HEK293 (cell line): ENCODE data around the gene KCNS3.
"Not testable (repeated sequence)": the region's sequence is repeated elsewhere in the genome, so short reads cannot be mapped to it uniquely, and the experiment has no call there.

Experiments
- CTCF ChIA-PET: fragments of 350-600 bp; formaldehyde crosslinking; extraction: SDS; loops from one replicate; lab custom pipeline; 2021; ENCODE audit warnings: antibody characterized with exemption; lab: Yijun Ruan, JAX
- POLR2A ChIA-PET: fragments of 300-600 bp; formaldehyde crosslinking; extraction: SDS; loops from one replicate; lab custom pipeline; 2020; ENCODE audit warnings: antibody characterized with exemption, inconsistent platforms; lab: Yijun Ruan, JAX
- H3K27ac ChIP-seq: fragments of 200-500 bp; sonication (Bioruptor generic); 2 replicates; pipeline ENCODE4 v1.5.1; 2014; ENCODE audit warnings: low read depth, low read length, control low read depth, inconsistent platforms; ENCODE audit errors: extremely low read depth
- H3K36me3 ChIP-seq, 2 experiments: fragments of 200-500 bp in 1 of 2; sonication (Bioruptor generic) in 1 of 2; 1 replicate in 1 of 2; 2 replicates in 1 of 2; pipeline ENCODE4 v1.5.1; 2014 to 2017; ENCODE audit warnings: inconsistent platforms in 2 of 2, low read length in 2 of 2; ENCODE audit not compliant: control insufficient read depth in 2 of 2, insufficient read depth in 1 of 2
- H3K4me1 ChIP-seq: fragments of 200-500 bp; sonication (Bioruptor generic); 2 replicates; pipeline ENCODE4 v1.5.1; 2014; ENCODE audit warnings: mild to moderate bottlenecking, low read length, inconsistent platforms; ENCODE audit not compliant: control insufficient read depth, insufficient read depth
- H3K4me3 ChIP-seq: 2 replicates; pipeline ENCODE4 v1.5.1; 2011; ENCODE audit warnings: low read depth, mild to moderate bottlenecking, control low read depth, low read length, moderate library complexity
- H3K9me3 ChIP-seq: fragments of 200-500 bp; sonication (Bioruptor generic); 2 replicates; pipeline ENCODE4 v1.5.1; 2014; ENCODE audit warnings: low read depth, low read length, inconsistent platforms; ENCODE audit not compliant: control insufficient read depth, insufficient read depth
- RBAK ChIP-seq: fragments of 450-650 bp; formaldehyde crosslinking; IDR thresholded peaks from 2 replicates; pipeline ENCODE4 v1.5.1; 2016; ENCODE audit warnings: missing biosample characterization, missing genetic modification characterization
- ZBTB17 ChIP-seq: fragments of 450-650 bp; formaldehyde crosslinking; IDR thresholded peaks from 2 replicates; pipeline ENCODE4 v1.5.1; 2016; ENCODE audit warnings: missing biosample characterization, missing genetic modification characterization
- ZBTB21 ChIP-seq: fragments of 450-650 bp; formaldehyde crosslinking; IDR thresholded peaks from 2 replicates; pipeline ENCODE4 v1.5.1; 2017; ENCODE audit warnings: missing biosample characterization, missing genetic modification characterization
- ZNF10 ChIP-seq: fragments of 450-650 bp; formaldehyde crosslinking; IDR thresholded peaks from 2 replicates; pipeline ENCODE4 v1.5.1; 2017; ENCODE audit warnings: missing biosample characterization, missing genetic modification characterization
- ZNF132 ChIP-seq: fragments of 450-650 bp; formaldehyde crosslinking; IDR thresholded peaks from 2 replicates; pipeline ENCODE4 v1.5.1; 2017; ENCODE audit warnings: missing biosample characterization, missing genetic modification characterization, borderline replicate concordance
- ZNF274 ChIP-seq, 2 experiments: fragments of 200-500 bp in 1 of 2; fragments of 450-650 bp in 1 of 2; sonication (Bioruptor generic) in 1 of 2; formaldehyde crosslinking in 1 of 2; IDR thresholded peaks; 2 replicates each; pipeline versions ENCODE4 v1.5.1 to v1.6.1; 2014 to 2016; ENCODE audit warnings: borderline replicate concordance in 1 of 2, inconsistent platforms in 1 of 2, low read length in 1 of 2, missing biosample characterization in 1 of 2, missing genetic modification characterization in 1 of 2
- ZNF335 ChIP-seq: fragments of 450-650 bp; formaldehyde crosslinking; conservative IDR thresholded peaks from 2 replicates; pipeline ENCODE4 v1.5.1; 2016; ENCODE audit warnings: missing biosample characterization, missing genetic modification characterization
- ZNF366 ChIP-seq: fragments of 450-650 bp; formaldehyde crosslinking; conservative IDR thresholded peaks from 2 replicates; pipeline ENCODE4 v1.5.1; 2016; ENCODE audit warnings: missing biosample characterization, missing genetic modification characterization
- ZNF423 ChIP-seq: fragments of 450-650 bp; formaldehyde crosslinking; IDR thresholded peaks from 2 replicates; pipeline ENCODE4 v1.5.1; 2016; ENCODE audit warnings: missing biosample characterization, missing genetic modification characterization
- ZNF544 ChIP-seq: fragments of 450-650 bp; formaldehyde crosslinking; IDR thresholded peaks from 2 replicates; pipeline ENCODE4 v1.5.0; 2017; ENCODE audit warnings: missing biosample characterization, missing genetic modification characterization
- ZNF558 ChIP-seq: fragments of 450-650 bp; formaldehyde crosslinking; IDR thresholded peaks from 2 replicates; pipeline ENCODE4 v1.5.1; 2016; ENCODE audit warnings: missing biosample characterization, missing genetic modification characterization
- ZNF707 ChIP-seq: fragments of 450-650 bp; formaldehyde crosslinking; IDR thresholded peaks from 2 replicates; pipeline ENCODE4 v1.5.1; 2016; ENCODE audit warnings: missing biosample characterization, missing genetic modification characterization
- ZSCAN4 ChIP-seq: fragments of 450-650 bp; formaldehyde crosslinking; IDR thresholded peaks from 2 replicates; pipeline ENCODE4 v1.5.1; 2017; ENCODE audit warnings: missing biosample characterization, missing genetic modification characterization
- TF ChIP-seq, protein P1 (sequence below): fragments of 450-650 bp; formaldehyde crosslinking; conservative IDR thresholded peaks from 2 replicates; pipeline ENCODE4 v1.5.1; 2016; ENCODE audit warnings: low read depth, missing biosample characterization, missing genetic modification characterization
- TF ChIP-seq, protein P2 (sequence below): fragments of 450-650 bp; formaldehyde crosslinking; IDR thresholded peaks from 2 replicates; pipeline ENCODE4 v1.5.1; 2017; ENCODE audit warnings: missing biosample characterization, missing genetic modification characterization
- TF ChIP-seq, protein P3 (sequence below): fragments of 450-650 bp; formaldehyde crosslinking; IDR thresholded peaks from 2 replicates; pipeline ENCODE4 v1.5.1; 2016; ENCODE audit warnings: missing biosample characterization, missing genetic modification characterization
- TF ChIP-seq, protein P4 (sequence below): fragments of 450-650 bp; formaldehyde crosslinking; IDR thresholded peaks from 2 replicates; pipeline ENCODE4 v1.5.1; 2016; ENCODE audit warnings: missing biosample characterization, missing genetic modification characterization

The KCNS3 gene

DNA sequence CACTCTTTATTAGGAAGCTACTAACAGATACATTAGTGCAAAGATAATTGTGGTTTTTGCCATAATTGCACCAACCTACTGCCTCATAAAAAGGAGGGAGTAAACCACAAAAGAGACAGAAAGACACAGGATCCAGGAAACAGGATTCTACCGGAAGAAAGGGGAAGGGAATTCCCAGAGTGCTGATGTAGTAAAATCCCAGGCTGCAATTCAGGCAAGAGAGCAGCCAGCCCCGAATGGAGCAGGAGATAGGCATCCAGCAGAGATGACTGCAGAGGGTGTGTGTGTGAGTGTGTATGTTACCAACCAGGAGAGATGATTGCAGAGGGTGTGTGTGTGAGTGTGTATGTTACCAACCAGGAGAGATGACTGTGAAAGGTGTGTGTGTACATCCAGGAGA lies 84.4 kb downstream of the KCNS3 start (continued):
- TF ChIP-seq, protein P1, sequence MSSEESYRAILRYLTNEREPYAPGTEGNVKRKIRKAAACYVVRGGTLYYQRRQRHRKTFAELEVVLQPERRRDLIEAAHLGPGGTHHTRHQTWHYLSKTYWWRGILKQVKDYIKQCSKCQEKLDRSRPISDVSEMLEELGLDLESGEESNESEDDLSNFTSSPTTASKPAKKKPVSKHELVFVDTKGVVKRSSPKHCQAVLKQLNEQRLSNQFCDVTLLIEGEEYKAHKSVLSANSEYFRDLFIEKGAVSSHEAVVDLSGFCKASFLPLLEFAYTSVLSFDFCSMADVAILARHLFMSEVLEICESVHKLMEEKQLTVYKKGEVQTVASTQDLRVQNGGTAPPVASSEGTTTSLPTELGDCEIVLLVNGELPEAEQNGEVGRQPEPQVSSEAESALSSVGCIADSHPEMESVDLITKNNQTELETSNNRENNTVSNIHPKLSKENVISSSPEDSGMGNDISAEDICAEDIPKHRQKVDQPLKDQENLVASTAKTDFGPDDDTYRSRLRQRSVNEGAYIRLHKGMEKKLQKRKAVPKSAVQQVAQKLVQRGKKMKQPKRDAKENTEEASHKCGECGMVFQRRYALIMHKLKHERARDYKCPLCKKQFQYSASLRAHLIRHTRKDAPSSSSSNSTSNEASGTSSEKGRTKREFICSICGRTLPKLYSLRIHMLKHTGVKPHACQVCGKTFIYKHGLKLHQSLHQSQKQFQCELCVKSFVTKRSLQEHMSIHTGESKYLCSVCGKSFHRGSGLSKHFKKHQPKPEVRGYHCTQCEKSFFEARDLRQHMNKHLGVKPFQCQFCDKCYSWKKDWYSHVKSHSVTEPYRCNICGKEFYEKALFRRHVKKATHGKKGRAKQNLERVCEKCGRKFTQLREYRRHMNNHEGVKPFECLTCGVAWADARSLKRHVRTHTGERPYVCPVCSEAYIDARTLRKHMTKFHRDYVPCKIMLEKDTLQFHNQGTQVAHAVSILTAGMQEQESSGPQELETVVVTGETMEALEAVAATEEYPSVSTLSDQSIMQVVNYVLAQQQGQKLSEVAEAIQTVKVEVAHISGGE (tag by site-specific recombination) = peak; percentile 27; the same call in 1 of the 2 replicates
- TF ChIP-seq, protein P2, sequence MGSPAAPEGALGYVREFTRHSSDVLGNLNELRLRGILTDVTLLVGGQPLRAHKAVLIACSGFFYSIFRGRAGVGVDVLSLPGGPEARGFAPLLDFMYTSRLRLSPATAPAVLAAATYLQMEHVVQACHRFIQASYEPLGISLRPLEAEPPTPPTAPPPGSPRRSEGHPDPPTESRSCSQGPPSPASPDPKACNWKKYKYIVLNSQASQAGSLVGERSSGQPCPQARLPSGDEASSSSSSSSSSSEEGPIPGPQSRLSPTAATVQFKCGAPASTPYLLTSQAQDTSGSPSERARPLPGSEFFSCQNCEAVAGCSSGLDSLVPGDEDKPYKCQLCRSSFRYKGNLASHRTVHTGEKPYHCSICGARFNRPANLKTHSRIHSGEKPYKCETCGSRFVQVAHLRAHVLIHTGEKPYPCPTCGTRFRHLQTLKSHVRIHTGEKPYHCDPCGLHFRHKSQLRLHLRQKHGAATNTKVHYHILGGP (tag by site-specific recombination) = no peak
- TF ChIP-seq, protein P3, sequence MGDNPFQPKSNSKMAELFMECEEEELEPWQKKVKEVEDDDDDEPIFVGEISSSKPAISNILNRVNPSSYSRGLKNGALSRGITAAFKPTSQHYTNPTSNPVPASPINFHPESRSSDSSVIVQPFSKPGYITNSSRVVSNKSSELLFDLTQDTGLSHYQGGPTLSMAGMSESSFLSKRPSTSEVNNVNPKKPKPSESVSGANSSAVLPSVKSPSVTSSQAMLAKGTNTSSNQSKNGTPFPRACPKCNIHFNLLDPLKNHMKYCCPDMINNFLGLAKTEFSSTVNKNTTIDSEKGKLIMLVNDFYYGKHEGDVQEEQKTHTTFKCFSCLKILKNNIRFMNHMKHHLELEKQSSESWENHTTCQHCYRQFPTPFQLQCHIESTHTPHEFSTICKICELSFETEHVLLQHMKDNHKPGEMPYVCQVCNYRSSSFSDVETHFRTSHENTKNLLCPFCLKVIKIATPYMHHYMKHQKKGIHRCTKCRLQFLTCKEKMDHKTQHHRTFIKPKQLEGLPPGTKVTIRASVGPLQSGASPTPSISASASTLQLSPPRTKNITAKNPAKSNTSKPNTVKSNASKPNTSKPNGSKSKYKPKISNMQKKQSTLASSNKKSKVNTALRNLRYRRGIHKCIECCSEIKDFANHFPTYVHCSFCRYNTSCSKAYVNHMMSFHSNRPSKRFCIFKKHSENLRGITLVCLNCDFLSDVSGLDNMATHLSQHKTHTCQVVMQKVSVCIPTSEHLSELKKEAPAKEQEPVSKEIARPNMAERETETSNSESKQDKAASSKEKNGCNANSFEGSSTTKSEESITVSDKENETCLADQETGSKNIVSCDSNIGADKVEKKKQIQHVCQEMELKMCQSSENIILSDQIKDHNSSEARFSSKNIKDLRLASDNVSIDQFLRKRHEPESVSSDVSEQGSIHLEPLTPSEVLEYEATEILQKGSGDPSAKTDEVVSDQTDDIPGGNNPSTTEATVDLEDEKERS (tag by site-specific recombination) = no peak
- TF ChIP-seq, protein P4, sequence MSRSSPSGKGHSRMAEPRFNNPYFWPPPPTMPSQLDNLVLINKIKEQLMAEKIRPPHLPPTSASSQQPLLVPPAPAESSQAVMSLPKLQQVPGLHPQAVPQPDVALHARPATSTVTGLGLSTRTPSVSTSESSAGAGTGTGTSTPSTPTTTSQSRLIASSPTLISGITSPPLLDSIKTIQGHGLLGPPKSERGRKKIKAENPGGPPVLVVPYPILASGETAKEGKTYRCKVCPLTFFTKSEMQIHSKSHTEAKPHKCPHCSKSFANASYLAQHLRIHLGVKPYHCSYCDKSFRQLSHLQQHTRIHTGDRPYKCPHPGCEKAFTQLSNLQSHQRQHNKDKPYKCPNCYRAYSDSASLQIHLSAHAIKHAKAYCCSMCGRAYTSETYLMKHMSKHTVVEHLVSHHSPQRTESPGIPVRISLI = no peak
- TF ChIP-seq ZSCAN4 (tag by site-specific recombination) (peak; percentile 49; the same call in 1 of the 2 replicates), ZNF132 (tag by site-specific recombination) (no peak), ZNF366 (tag by site-specific recombination) (no peak), ZNF335 (tag by site-specific recombination) (peak; percentile 31; the same call in 1 of the 2 replicates), RBAK (tag by site-specific recombination) (no peak), ZNF558 (tag by site-specific recombination) (no peak), ZNF707 (tag by site-specific recombination) (no peak), ZBTB17 (peak; percentile 31; the same call in 1 of the 2 replicates), ZNF274 (IDR thresholded peaks at IDR 0.05; ENCODE audit: low read length) (no peak), ZNF274 (tag by site-specific recombination; IDR thresholded peaks at IDR 0.05; ENCODE audit: borderline replicate concordance) (no peak), ZNF544 (tag by site-specific recombination) (no peak), ZNF423 (tag by site-specific recombination) (no peak), ZBTB21 (tag by site-specific recombination) (no peak), ZNF10 (no peak)

DNA sequence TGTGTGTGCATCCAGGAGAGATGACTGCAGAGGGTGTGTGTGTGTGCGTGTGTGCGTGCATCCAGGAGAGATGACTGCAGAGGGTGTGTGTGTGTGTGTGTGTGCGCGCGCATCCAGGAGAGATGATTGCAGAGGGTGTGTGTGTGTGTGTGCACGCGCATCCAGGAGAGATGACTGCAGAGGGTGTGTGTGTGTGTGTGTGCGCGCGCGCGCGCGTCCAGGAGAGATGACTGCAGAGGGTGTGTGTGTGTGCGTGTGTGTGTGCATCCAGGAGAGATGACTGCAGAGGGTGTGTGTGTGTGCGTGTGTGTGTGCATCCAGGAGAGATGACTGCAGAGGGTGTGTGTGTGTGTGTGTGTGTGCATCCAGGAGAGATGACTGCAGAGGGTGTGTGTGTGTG lies 85.1 kb downstream of the KCNS3 start:
- POLR2A ChIA-PET, CTCF ChIA-PET: not testable (repeated sequence)

More for the DNA sequence above, 85.1 kb downstream of the KCNS3 start:
- not testable (repeated sequence) for H3K9me3 ChIP-seq, H3K4me1 ChIP-seq, H3K36me3 ChIP-seq, H3K4me3 ChIP-seq, H3K27ac ChIP-seq
